B cell (primary cell): ENCODE data around the gene ARID3B. TPM values are rescaled to one million over a fixed set of nuclear protein-coding genes. Genes with fewer than 3 reads are reported as not detected.

Source experiments
- ATAC-seq: fragments of 200-7000 bp; cut with Tn5 transposase; one replicate; pipeline ENCODE4 v1.10.0; 2021; ENCODE audit warnings: low read depth, mild to moderate bottlenecking, moderate number of reproducible peaks, moderate library complexity
- CTCF ChIA-PET: fragments of 350-600 bp; sonication (Branson Sonifier 250); formaldehyde crosslinking; loops from one replicate; lab custom pipeline; 2021; ENCODE audit warnings: antibody characterized with exemption, inconsistent platforms; lab: Charles Lee
- POLR2A ChIA-PET: fragments of 350-600 bp; sonication (Branson Sonifier 250); formaldehyde crosslinking; loops from one replicate; lab custom pipeline; 2021; ENCODE audit warnings: antibody characterized with exemption; lab: Charles Lee
- DNase-seq: peaks from one replicate; pipeline ENCODE4 v3.0.0; 2013
- H2AFZ ChIP-seq: 2 replicates; pipeline ENCODE4 v1.6.1; 2012; ENCODE audit warnings: mild to moderate bottlenecking, low read depth, low read length; ENCODE audit not compliant: insufficient read depth, poor library complexity, severe bottlenecking
- H3K27ac ChIP-seq, 2 donors: 1 replicate in 1 of 2; 2 replicates in 1 of 2; pipeline ENCODE4 v1.5.1; 2012 to 2013; ENCODE audit warnings: low read length in 2 of 2, mild to moderate bottlenecking in 2 of 2, moderate library complexity in 1 of 2
- H3K27me3 ChIP-seq, 4 experiments: fragments of 200-600 bp in 1 of 4; sonication (generic) in 1 of 4; replicated peaks in 1 of 4; 1 replicate in 2 of 4; 2 replicates in 2 of 4; pipeline versions ENCODE4 v1.6.1 to v1.7.0; 2013 to 2016; ENCODE audit warnings: low read length in 3 of 4, mild to moderate bottlenecking in 2 of 4, mixed read lengths in 1 of 4, moderate library complexity in 1 of 4; ENCODE audit not compliant: insufficient read depth in 4 of 4, control insufficient read depth in 3 of 4; ENCODE audit errors: control extremely low read depth in 1 of 4
- H3K36me3 ChIP-seq, 2 experiments: replicated peaks in 1 of 2; 1 replicate in 1 of 2; 2 replicates in 1 of 2; pipeline versions ENCODE4 v1.6.1 to v1.7.1; 2013; ENCODE audit warnings: low read length in 1 of 2; ENCODE audit not compliant: insufficient read depth in 2 of 2, control insufficient read depth in 1 of 2; ENCODE audit errors: control extremely low read depth in 1 of 2, extremely low read depth in 1 of 2
- H3K4me1 ChIP-seq, 2 donors: fragments of 200-600 bp in 1 of 2; sonication (generic) in 1 of 2; 1 replicate in 1 of 2; 2 replicates in 1 of 2; pipeline versions ENCODE4 v1.5.1 to v1.6.1; 2013 to 2017; ENCODE audit warnings: low read length in 2 of 2; ENCODE audit not compliant: control insufficient read depth in 2 of 2, insufficient read depth in 2 of 2
- H3K4me2 ChIP-seq: replicated peaks from 2 replicates; pipeline ENCODE3; 2012; ENCODE audit warnings: mild to moderate bottlenecking, low read depth, low read length; ENCODE audit not compliant: poor library complexity, severe bottlenecking
- H3K4me3 ChIP-seq, 5 experiments: fragments of 200-600 bp in 1 of 5; sonication (generic) in 1 of 5; 1 replicate in 3 of 5; 2 replicates in 2 of 5; pipeline versions ENCODE4 v1.5.1 to v1.7.0; 2011 to 2016; ENCODE audit warnings: low read length in 4 of 5, mild to moderate bottlenecking in 4 of 5, low read depth in 2 of 5, control low read depth in 1 of 5, moderate library complexity in 1 of 5; ENCODE audit not compliant: insufficient read depth in 1 of 5; ENCODE audit errors: control extremely low read depth in 1 of 5, extremely low read depth in 1 of 5
- H3K79me2 ChIP-seq: fragments of 200-600 bp; sonication (generic); one replicate; pipeline ENCODE4 v1.6.0; 2016; ENCODE audit warnings: low read length; ENCODE audit not compliant: control insufficient read depth, insufficient read depth
- H3K9ac ChIP-seq: fragments of 200-600 bp; sonication (generic); 2 replicates; pipeline ENCODE4 v1.6.1; 2017; ENCODE audit warnings: mild to moderate bottlenecking, low read length, moderate library complexity
- H3K9me3 ChIP-seq, 3 donors: one replicate each; pipeline versions ENCODE4 v1.6.1 to v1.7.1; 2013; ENCODE audit warnings: low read length in 2 of 3; ENCODE audit not compliant: control insufficient read depth in 2 of 3, insufficient read depth in 1 of 3; ENCODE audit errors: control extremely low read depth in 1 of 3
- H4K20me1 ChIP-seq: 2 replicates; pipeline ENCODE4 v1.6.0; 2012; ENCODE audit warnings: mild to moderate bottlenecking, low read length; ENCODE audit not compliant: insufficient read depth, control insufficient read depth, poor library complexity, severe bottlenecking
- H3K27ac Mint-ChIP-seq: one replicate; pipeline ENCODE4 v1.8.0; 2021; ENCODE audit warnings: mixed read lengths
- H3K27me3 Mint-ChIP-seq: one replicate; pipeline ENCODE4 v1.8.0; 2021; ENCODE audit warnings: mixed read lengths
- H3K4me1 Mint-ChIP-seq: one replicate; pipeline ENCODE4 v1.8.0; 2021; ENCODE audit warnings: mixed read lengths
- H3K4me3 Mint-ChIP-seq: one replicate; pipeline ENCODE4 v1.8.0; 2021; ENCODE audit warnings: mixed read lengths
- H3K9me3 Mint-ChIP-seq: one replicate; pipeline ENCODE4 v1.8.0; 2022; ENCODE audit warnings: mixed read lengths; ENCODE audit not compliant: insufficient read depth
- CTCF ChIP-seq: fragments of 200-600 bp; IDR thresholded peaks from one replicate; pipeline ENCODE4 v1.8.0; 2022; ENCODE audit warnings: antibody characterized with exemption, mild to moderate bottlenecking
- EZH2 ChIP-seq: IDR thresholded peaks from 2 replicates; pipeline ENCODE4 v1.6.1; 2012; ENCODE audit warnings: borderline replicate concordance, low read depth, mild to moderate bottlenecking, moderate library complexity, low read length; ENCODE audit not compliant: insufficient read depth, poor library complexity, severe bottlenecking
- WGBS: methylation state at CpG from one replicate; pipeline ENCODE4 v1.1.5; 2013; ENCODE audit warnings: missing lambda C conversion rate; ENCODE audit not compliant: insufficient coverage; 5-methylcytosine and 5-hydroxymethylcytosine counted together
- intact Hi-C: fragments of 100-400 bp; cut with micrococcal nuclease; formaldehyde crosslinking; loops from one replicate; pipeline ENCODE4 v1.10.0; 2022
- polyA plus RNA-seq: library from polyadenylated mRNA; depleted of rRNA; stranded (reverse); fragments of >200 nt; gene quantifications from 2 replicates; pipeline ENCODE4 v1.2.3, GENCODE V29; 2012
- total RNA-seq, 2 donors: library from RNA; stranded (reverse); fragments of 120-200 nt in 1 of 2; gene quantifications; 1 replicate in 1 of 2; 2 replicates in 1 of 2; pipeline versions ENCODE4 v1.2.3 to v1.2.4, GENCODE V29; 2013 to 2022

Gene ARID3B
- total and polyA plus RNA-seq, 2 donors (not counting 1 experiment from before 2014, with no cell fraction given) = 23.0 to 31.0 TPM

- H3K4me3 Mint-ChIP-seq = no peak overlapping the region
- POLR2A ChIA-PET = no interaction called here
- intact Hi-C loops = no loop called here
- Histone ChIP-seq H2AFZ (no peak overlapping the region), H3K27ac (no peak overlapping the region), H3K27me3 (no peaks in the 10 kb centered on the region), H3K4me1 (no peaks in the 10 kb centered on the region), H3K79me2 (peaks cover 77% of the 10 kb centered on the region), H3K9me3 (no peaks in the 10 kb centered on the region), H3K9ac (no peak overlapping the region), H4K20me1 (peaks cover 36% of the 10 kb centered on the region), H3K4me3 (no peak overlapping the region), H3K36me3 (peaks cover 3 to 14% of the 10 kb centered on the region in 2 experiments), H3K4me2 (no peak overlapping the region)
- no peak overlapping the region for H3K27ac Mint-ChIP-seq
- CTCF ChIA-PET = interaction anchor here (0.7 kb wide), 1 partner anchor 32 kb away, joined by 3 read pairs; no protein-coding TSS in a partner anchor
- no peak for TF ChIP-seq CTCF
- H3K27me3 Mint-ChIP-seq = no peaks in the 10 kb centered on the region
- WGBS = 99% methylated on average over 5 of the region's 5 CpGs
- no peaks in the 10 kb centered on the region for H3K9me3 Mint-ChIP-seq
- ATAC-seq = no peak
- no peak for DNase-seq
- peaks cover 7% of the 10 kb centered on the region for H3K4me1 Mint-ChIP-seq
Measured at GRCh38 chr15:74558706-74559105, 17.7 kb downstream of the ARID3B start.

- ChIA-PET CTCF (interaction anchor here (0.6 kb wide), 1 partner anchor 37 kb away, joined by 3 read pairs; no protein-coding TSS in a partner anchor), POLR2A (no interaction called here)
- Histone ChIP-seq H2AFZ (no peak overlapping the region), H3K4me3 (no peak overlapping the region), H3K27me3 (no peaks in the 10 kb centered on the region), H3K27ac (no peak overlapping the region), H4K20me1 (peaks cover 70% of the 10 kb centered on the region), H3K9me3 (no peaks in the 10 kb centered on the region), H3K4me1 (no peaks in the 10 kb centered on the region), H3K79me2 (peaks cover 76% of the 10 kb centered on the region), H3K4me2 (no peak overlapping the region), H3K36me3 (peaks cover 4 to 24% of the 10 kb centered on the region in 2 experiments), H3K9ac (no peak overlapping the region)
- Mint-ChIP-seq H3K4me3 (no peak overlapping the region), H3K4me1 (peaks cover 11% of the 10 kb centered on the region), H3K27me3 (no peaks in the 10 kb centered on the region), H3K9me3 (no peaks in the 10 kb centered on the region), H3K27ac (no peak overlapping the region)
- DNase-seq (no peak), ATAC-seq (no peak)
- intact Hi-C loops = no loop called here
- TF ChIP-seq CTCF (no peak), EZH2 (no peak)
- WGBS = 59% methylated on average over 2 of the region's 3 CpGs
Measured at GRCh38 chr15:74563442-74563841, 22.4 kb downstream of the ARID3B start.
